ENCODE data around the gene NR5A1.

The NR5A1 gene

DNA sequence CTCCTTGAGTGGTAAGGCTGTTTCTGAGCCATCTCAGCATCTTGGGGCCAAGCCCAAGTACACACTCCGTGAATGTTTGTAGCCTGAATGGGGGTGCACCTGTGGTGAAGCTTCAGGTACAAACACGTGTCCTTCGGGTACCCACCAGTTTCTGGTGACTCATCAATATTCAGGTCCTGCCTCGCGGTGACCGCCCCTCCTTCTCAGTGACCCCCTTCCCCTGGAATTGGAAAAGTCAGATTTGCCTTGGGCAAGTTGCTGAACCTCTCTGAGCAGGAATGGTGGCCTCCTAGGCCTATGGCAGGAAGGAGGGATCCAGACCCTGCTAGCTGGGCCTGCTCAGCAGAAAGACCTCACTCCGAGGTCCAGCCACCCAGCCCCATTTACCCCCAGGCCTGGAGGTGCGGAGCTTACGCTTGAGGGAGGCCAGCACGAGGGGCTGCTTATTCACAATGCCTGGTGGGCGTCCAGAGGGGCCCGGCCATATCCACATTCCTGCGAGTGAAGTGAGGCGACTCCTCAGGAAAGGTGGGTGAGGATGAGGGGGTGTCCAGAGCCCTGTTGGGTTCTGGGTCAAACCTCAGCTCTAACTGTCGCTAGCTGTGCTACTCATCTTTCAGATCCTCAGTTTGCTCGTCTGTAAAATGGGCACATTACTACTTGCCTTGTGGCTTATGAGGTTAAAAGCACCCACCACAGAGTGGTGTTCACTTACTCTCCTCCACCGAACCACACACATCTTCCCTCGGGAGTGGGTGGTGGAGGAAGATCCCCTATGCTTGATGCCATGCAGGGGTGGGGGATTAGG is 49.9 kb downstream of the NR5A1 start:
- no peak for DNase-seq

DNA sequence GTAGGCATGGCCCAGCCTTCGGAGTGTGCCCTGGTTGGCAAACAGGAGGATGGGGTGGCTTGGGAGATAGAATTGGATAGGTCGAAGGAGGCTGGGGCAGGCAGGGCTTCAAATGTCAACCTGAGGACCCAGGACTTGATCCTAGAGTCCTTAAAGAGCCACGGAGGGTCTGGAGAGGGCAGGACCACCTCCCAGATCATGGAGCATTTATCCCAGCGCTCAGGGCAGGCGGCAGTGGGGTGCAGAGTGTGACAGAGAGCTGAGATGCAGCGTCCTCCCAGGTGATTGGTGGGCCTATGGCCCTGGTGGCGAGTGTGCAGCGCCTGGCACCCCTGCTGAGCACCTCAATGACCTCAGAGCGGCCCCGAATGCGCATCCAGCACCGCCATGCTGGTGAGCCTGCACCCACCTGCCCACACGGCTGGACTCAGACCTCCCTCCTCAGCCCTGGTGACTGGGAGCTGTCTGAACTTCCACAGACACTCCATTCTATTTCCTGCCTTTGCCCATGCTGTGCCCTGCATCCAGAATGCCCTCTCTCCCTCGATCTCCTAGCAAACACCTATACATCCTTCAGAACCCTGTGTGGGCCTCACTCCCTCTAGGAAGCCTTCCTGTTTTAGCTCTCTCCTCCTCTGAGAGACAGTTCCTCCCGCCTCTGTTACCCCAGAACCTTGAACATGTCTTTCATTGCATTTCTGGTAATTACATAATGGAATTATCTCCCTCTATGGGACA is 50.7 kb downstream of the NR5A1 start:
- no peak for DNase-seq

DNA sequence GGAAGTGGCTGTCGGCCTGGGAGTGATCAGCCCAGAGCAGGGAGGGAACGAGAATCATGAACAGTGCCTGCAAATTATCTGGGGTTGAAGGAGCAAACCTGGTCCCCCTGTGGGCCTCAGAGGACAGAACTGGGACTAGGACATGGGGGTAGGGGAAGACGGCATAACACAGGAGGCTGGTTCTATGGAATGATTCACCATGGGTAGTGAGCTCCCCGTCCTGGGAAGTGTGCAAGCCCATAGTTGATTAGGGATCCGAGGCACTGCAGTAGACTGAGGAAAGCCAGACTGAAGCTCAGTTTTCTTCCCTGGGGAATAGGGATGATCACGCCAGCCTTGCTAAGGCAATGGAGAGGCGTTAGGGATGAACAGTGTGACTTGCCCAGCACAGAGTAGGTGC is 51.4 kb downstream of the NR5A1 start:
- no peak for DNase-seq

DNA sequence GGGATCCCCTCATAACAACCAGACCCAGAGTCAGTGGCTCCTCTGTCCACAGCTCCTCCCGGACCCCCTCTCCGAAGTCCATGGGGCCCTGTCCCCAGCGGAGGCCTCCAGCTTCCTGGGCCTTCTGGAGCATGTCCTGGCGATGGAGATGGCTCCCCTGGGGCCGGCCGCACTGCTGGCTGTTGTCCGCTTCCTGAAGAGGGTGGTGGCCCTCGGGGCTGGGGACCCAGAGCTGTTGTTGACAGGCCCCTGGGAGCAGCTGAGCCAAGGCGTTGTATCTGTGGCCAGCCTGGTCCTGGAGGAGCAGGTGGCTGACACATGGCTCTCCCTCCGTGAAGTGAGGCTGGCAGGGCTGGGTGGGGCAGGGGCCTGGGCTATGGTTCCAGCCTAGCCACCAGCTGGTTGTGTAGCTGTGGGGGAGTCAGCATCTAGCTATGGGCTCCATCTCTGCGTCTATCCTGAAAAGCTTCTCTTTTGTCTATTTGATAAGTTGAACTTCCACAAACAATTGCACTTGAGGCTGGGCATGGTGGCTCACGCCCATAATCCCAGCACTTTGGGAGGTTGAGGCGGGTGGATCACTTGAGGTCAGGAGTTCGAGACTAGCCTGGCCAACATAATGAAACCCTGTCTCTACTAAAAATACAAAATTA is 52.3 kb downstream of the NR5A1 start:
- no peak for DNase-seq

DNA sequence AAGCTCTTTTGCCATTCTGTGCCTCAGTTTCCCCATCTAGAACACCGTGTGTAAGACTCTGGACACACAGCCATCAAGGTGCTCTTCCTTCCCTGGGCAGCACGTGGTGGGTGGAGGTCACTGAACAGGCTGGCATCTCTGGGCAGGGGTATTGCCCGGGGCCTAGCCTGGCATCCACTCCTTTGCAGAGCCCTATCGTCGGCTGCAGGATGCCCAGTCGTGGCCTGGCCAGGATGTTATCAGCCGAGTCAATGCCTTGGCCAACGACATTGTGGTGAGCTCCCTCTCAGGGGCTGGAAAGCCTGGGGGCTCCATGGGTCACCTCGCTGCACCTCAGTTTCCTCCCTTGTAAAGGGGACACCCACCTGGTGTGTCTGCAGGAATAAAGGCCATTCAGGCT is 52.9 kb downstream of the NR5A1 start:
- DNase-seq: no peak

DNA sequence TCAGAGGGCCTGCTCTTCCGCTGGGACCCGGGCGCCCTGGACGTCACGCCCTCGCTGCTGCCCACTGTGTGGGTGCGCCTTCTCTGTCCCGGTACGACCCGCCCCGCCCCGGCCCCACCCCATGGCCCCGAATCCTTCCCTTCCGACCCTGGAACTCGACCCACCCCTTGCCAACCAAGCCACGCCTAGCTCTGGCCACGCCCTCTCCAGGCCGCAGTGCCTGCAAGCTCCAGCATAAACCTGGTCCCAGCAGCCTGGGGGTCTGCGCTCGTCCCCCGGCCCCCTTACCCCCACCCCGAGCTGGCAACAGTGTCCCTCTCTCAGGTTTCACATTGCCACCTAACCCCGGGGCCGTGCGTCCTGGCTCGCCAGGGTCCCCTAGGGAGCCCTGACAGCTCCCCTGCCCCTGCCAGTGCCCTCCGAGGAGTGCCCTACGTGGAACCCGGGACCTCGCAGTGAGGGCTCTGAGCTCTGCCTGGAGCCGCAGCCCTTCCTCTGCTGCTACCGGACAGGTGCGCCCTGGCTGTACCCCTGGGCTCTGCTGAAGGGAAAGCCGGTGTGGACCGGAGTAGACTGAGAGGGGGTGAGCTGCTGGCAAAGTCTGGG is 53.5 kb downstream of the NR5A1 start:
- no peak for DNase-seq

DNA sequence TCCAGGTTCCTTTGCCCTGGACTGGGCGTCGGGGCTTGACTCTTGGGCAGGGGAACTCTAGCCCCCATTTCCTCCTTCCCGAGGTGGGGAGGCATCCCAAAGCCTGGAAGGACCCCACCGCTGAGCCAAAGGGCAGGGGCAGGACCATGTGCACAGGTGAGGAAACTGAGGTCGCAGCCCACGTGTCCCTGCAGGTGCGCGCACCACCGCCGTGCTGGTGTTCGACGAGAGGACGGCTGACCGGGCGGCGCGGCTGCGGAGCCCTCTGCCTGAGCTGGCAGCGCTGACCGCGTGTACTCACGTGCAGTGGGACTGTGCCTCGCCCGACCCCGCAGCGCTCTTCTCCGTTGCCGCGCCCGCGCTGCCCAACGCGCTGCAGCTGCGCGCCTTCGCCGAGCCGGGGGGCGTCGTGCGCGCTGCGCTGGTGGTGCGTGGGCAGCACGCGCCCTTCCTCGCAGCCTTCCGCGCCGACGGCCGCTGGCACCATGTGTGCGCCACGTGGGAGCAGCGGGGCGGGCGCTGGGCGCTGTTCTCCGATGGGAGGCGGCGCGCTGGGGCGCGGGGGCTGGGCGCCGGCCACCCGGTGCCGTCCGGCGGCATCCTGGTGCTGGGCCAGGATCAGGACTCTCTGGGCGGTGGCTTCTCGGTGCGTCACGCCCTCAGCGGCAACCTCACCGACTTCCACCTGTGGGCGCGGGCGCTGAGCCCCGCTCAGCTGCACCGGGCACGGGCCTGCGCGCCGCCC is 54.2 kb downstream of the NR5A1 start:
- no peak for DNase-seq

DNA sequence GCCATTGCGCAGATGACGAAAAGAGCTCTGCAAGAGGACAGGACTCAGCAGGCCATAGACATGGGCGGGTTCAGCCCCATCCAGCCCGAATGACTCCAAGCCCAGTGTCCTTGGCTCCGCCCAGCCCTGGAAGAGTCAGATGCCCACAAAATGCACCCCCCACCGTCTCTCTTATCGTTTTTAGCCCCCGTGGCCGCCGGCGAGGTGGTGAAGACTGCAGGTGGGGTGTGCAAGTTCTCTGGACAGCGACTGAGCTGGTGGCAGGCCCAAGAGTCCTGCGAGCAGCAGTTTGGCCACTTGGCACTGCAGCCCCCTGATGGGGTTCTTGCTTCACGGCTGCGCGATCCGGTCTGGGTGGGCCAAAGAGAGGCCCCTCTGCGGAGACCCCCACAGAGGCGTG is 54.9 kb downstream of the NR5A1 start:
- DNase-seq: no peak

DNA sequence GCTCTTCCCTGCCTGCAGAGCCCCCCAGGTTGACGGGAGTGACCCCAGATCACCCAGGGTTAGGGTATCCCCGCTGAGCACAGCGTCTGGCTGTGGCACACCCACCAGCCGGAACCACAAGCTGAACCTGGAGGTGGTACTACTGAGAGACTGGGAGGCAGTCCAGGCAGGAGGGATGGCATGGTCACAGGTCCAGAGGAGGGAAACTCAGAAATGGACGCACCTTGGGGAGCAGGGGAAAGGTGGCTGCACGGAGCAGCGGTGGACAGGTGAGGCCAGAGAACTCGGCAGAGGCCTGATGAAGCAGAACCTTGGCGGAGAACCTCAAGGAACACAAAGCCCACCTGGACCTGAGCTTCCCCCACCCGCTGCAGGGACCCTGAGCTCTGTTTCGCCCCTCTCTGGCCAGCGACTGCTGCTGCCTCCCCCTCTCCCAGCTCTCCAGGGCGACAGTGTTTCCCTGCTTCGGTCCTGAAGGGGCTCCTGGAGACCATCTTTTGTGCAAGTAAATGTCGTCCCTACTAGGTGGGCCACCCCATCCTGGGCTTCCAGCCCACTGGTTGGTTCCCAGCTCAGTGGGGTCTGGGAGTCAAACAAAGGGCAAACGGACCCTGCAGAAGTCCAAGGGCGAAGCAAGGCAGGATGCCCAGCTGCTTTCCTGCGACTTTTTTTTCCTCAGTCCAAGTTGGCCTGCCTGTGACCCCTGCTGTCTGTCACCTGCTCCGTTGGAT is 56.1 kb downstream of the NR5A1 start:
- no peak for DNase-seq

DNA sequence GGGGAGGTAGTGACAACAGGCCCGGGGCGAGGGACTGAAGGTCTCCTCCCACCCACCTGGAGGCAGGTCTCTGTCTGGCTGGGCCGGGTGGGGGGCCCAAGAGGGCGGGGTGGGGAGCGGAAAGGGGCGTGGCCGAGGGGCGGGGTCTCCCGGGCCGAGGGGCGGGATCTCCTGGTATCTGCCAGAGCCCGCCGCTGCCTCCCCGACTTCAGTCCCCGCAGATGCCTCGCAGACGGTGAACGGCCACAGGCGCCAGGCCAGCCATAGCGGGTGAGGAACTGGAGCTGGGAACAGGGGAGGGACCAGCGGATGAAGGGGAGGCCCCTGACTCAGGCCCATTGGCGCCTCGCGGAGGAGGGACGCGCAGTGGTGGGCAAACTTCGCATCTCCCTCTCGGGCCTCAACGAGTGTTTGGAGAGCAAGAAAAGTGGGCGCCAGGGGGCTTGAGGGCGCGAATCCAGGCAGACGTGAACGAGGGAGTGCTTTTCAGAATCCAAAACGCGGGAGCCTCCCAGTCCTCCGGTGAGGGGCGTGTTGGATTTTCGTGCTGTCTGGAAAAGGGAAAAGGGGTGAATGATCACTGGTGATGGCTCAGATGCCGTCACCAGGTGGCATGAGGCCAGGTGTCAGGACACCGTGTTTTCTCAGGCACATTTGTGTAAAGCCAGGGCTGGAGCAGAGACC is 56.8 kb downstream of the NR5A1 start, which contains the start of gene ADGRD2:
Gene ADGRD2, plus strand, starts transcription at position 211 of the 684 bp plus-strand sequence. CDS start 1,216 bp downstream, outside the sequence.
- DNase-seq: no peak

DNA sequence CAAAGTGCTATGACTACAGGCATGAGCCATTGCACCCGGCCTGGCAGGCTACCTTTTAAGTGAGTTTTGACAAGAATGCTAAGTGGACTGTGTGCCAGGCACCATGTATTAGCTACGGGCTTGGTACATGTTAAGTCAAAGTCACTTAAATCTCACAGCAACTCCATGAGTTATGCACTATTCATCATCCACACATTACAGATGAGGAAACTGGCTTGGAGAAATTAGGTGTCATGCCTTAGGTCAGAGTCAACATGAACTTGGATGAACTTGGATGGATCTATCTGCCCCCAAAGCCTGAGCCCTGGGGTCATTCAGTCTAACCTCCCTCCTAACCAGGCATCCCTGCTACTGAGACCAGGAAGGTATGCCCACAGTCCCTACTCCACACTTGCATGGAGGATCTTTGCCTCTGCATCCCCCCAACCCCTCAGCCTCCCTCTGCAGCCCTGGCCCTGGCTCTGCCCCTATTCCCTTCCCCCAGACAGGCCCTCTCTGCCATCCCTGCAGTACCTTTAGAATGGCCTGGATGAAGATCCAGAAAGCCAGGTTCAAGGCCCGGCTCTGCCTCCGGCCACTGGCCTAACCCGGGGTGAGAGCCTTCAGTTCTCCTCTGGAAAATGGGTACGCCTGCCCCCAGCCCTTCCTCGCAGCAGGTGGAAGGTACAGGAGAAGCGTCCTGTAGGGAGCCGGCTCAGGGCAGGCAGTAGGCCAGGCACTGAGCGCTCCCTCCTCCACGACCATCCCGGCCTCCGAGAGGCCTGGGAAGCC is 57.6 kb downstream of the NR5A1 start:
- DNase-seq: peak; percentile 11

DNA sequence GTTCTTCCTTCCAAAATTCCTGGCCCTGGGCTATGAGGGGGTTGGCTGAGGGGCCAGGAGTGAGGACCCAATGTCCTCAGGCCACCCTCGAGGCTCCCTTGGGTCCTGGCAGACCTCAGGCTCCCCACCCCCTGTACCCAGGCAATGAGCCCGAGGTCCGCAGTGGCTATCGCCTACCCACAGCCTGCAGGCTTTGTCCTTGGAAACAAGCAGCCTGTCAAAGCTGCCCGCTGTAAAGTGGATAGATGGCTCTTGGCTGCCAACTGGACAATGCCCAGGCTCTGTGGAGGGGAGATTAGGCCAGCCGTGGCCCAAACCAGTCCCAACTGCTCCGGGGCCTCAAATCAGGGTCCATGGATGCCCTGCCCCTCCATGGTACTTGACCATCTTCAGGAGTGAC is 59.2 kb downstream of the NR5A1 start:
- no peak for DNase-seq

DNA sequence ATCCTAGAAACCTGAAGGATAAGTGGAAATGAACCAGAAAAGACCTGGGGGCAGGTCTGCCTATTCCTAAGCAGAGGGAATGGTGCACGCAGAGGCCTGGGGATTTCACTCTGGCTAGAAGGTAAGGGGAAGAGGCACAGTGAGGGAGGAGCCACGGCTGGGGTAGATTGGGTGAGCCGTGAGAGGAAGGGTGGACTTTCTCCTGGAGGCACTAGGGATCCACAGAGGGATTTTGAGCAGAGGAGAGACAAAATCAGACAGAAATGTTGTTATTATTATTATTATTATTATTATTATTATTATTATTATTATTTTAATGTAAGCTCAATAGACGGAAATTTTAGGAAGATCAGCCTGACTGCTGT is 59.9 kb downstream of the NR5A1 start:
- DNase-seq: no peak

DNA sequence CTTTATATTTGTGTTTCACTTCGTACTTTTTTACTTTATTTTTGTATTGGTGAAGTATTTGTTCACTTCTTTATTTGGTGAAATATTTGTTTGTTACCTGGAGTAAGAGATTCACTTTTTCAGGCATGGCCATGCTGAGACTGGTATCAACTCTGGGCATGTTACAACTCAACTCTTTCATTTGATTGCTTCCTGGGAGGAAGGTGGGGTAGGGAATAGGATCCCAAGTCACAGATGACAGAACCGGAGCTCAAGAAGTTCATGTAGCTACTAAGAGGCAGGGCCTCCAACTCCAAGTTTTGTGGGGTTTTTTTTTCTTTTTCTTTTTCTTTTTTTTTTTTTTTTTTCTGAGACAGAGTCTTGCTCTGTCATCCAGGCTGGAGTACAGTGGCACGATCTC is 63.0 kb downstream of the NR5A1 start:
- no peak for DNase-seq

DNA sequence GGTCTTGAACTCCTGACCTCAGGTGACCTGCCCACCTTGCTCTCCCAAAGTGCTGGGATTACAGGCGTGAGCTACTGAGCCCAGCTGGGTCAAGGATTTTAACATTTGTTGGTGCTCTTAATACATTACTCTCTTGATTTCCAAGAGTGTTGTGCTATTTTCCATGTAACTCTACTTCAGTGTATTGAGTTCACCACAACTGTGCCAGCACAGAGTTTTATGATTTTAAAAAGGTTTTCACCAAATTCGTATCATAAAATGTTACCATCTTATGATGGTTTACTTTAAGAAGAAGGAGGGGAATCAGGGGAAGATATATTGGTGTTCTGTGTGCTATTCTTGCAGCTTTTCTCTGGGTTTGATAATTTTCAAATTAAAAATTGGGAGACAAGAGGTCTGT is 63.6 kb downstream of the NR5A1 start:
- DNase-seq: no peak

DNA sequence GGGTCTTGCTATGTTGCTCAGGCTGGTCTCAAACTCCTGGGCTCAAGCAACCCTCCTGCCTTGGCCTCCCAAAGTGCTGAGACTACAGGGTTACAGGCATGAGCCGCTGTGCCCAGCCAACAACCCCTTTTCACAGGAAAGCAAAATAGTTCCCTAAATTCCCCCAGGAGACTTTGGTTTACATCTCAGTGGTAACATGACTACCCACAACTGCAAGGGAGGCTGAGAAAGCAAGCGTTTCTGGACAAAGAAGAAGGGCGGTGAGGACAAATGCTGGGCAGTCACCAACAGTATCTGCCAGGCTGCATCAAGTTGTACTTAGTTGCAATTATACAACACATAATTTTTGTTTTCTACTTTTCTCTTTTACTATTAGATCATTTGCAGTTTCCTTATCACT is 64.4 kb downstream of the NR5A1 start:
- no peak for DNase-seq

DNA sequence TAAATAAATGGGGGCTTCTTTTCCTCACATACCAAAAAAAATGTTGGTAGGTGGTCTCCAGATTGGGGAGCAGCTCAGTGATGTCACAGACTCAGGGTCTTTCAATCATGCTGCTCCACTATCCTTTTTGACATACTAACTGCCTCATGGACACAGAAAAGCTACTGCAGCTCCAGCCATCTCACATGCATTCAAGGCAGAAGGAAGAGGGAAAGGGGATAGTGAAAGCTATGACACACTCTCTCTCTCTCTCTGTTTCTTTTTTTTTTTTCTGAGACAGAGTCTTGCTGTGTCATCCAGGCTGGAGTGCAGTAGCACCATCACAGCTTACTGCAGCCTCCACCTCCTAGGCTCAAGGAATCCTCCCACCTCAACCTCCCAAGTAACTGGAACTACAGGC is 64.8 kb downstream of the NR5A1 start:
- DNase-seq: no peak

DNA sequence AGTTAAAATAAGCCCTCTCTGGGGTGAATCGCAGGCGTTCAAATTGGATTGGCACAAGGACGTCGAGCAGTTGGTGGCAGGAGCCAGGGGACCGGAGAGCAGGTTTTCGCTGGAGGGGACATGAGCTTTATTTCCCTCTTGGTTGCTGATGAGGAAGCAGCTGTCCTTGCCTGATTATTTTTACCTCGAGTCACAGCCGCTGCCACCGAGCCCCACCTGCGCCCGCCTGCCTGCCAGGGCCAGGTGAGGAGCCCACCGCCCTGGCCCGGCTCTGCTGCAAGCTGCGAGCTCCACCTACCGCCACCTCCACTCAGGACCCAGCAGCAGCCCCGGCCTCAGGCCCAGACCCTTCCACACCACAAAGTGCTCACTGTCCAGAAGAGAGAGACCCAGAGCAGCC is 65.9 kb downstream of the NR5A1 start:
- DNase-seq: no peak

DNA sequence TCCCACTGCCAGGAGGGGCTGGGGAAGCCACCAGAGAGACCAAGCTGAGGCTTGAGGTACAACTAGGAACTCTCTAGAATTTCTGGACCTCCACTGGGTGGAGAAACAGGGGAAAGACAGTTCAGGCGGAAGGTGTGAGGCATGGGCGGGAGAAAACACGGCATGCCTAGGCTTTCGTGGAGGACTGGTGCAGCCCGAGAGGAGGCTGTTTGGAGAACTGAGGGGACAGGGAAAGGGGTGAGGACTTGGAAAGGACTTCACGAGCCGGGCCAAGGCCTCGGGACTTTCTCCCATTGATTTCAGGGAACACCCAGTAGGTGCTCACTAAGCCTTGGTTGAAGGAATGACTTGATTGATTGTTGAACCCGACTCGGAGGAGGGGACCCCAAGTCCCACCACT is 66.4 kb downstream of the NR5A1 start:
- no peak for DNase-seq

DNA sequence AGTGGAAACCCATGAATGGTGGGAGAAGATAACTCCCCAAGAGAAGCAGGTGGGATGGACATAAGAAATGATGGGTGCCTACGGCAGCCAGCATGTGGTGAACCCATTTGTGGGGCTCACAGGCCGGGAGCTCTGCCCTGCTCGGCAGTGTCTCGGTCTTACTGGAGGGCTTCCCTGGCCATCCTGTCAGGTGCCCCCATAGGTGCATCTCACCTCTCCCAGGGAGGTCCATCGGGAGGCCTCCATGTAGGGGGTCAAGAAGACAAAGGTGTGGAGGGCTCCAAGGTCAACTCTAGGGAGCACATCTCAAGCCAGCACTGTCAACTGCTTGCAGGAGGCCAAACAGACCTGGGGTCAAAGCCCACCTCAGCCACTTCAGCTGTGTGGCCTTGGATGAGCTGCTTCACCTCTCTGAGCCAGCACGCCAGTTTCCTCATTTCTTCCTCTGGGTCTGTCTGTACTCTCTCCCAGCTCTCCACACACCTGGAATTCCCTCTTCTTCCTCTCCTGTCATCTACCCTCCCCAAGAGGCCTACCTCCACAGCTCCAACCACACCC is 67.4 kb downstream of the NR5A1 start:
- no peak for DNase-seq
